ENCODE results near the gene PILRA.

DNA sequence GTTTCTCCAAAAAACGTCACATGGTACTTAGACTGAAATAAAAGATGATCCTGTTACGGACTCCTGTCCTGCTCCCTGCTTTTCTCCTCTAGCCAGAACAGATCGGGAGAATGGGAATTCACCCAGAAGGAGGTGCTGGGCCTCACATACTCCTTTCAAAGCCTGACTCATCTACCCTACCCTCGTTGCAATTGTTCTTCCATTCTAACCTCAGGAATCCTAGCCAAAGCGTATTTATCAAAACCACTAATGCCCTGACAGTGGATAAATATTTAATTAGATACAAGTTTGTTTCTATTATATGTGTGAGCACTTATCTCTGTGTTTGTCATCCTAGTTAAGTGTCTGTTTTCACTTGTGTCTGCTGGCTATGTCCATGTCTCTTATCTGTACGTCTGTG lies 33.5 kb downstream of the PILRA start:
- TF ChIP-seq, protein P1, sequence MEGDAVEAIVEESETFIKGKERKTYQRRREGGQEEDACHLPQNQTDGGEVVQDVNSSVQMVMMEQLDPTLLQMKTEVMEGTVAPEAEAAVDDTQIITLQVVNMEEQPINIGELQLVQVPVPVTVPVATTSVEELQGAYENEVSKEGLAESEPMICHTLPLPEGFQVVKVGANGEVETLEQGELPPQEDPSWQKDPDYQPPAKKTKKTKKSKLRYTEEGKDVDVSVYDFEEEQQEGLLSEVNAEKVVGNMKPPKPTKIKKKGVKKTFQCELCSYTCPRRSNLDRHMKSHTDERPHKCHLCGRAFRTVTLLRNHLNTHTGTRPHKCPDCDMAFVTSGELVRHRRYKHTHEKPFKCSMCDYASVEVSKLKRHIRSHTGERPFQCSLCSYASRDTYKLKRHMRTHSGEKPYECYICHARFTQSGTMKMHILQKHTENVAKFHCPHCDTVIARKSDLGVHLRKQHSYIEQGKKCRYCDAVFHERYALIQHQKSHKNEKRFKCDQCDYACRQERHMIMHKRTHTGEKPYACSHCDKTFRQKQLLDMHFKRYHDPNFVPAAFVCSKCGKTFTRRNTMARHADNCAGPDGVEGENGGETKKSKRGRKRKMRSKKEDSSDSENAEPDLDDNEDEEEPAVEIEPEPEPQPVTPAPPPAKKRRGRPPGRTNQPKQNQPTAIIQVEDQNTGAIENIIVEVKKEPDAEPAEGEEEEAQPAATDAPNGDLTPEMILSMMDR (conservative IDR thresholded peaks at IDR 0.05; ENCODE audit: low read depth in 2 of 2): no peak
- TF ChIP-seq CREB1 (CRISPR knock-in tag; IDR thresholded peaks at IDR 0.05; ENCODE audit: low read depth) (no peak), JUNB (IDR thresholded peaks at IDR 0.05; ENCODE audit: unreplicated experiment) (no peak), POLR2AphosphoS5 (IDR thresholded peaks at IDR 0.05; ENCODE audit: low read depth) (no peak), EZH2 (IDR thresholded peaks at IDR 0.05; ENCODE audit: low read depth, unreplicated experiment) (no peak), NANOG (IDR thresholded peaks at IDR 0.05; ENCODE audit: borderline replicate concordance) (no peak), ZNF114 (CRISPR knock-in tag; IDR thresholded peaks at IDR 0.05) (no peak), EZH2phosphoT487 (IDR thresholded peaks at IDR 0.05; ENCODE audit: unreplicated experiment) (no peak), STAT1 (IDR thresholded peaks at IDR 0.05; ENCODE audit: unreplicated experiment) (no peak), ZNF331 (CRISPR knock-in tag; IDR thresholded peaks at IDR 0.05; ENCODE audit: low read depth) (no peak)
- TF ChIP-seq, protein P2, sequence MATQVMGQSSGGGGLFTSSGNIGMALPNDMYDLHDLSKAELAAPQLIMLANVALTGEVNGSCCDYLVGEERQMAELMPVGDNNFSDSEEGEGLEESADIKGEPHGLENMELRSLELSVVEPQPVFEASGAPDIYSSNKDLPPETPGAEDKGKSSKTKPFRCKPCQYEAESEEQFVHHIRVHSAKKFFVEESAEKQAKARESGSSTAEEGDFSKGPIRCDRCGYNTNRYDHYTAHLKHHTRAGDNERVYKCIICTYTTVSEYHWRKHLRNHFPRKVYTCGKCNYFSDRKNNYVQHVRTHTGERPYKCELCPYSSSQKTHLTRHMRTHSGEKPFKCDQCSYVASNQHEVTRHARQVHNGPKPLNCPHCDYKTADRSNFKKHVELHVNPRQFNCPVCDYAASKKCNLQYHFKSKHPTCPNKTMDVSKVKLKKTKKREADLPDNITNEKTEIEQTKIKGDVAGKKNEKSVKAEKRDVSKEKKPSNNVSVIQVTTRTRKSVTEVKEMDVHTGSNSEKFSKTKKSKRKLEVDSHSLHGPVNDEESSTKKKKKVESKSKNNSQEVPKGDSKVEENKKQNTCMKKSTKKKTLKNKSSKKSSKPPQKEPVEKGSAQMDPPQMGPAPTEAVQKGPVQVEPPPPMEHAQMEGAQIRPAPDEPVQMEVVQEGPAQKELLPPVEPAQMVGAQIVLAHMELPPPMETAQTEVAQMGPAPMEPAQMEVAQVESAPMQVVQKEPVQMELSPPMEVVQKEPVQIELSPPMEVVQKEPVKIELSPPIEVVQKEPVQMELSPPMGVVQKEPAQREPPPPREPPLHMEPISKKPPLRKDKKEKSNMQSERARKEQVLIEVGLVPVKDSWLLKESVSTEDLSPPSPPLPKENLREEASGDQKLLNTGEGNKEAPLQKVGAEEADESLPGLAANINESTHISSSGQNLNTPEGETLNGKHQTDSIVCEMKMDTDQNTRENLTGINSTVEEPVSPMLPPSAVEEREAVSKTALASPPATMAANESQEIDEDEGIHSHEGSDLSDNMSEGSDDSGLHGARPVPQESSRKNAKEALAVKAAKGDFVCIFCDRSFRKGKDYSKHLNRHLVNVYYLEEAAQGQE (IDR thresholded peaks at IDR 0.05; ENCODE audit: unreplicated experiment): no peak
- TF ChIP-seq, protein P3, sequence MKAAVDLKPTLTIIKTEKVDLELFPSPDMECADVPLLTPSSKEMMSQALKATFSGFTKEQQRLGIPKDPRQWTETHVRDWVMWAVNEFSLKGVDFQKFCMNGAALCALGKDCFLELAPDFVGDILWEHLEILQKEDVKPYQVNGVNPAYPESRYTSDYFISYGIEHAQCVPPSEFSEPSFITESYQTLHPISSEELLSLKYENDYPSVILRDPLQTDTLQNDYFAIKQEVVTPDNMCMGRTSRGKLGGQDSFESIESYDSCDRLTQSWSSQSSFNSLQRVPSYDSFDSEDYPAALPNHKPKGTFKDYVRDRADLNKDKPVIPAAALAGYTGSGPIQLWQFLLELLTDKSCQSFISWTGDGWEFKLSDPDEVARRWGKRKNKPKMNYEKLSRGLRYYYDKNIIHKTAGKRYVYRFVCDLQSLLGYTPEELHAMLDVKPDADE (IDR thresholded peaks at IDR 0.05): no peak
